BJ (cell line): Measurements from ENCODE around the gene CPTP. TPM values are rescaled to one million over a fixed set of nuclear protein-coding genes. Genes with fewer than 3 reads are reported as not detected.

Experiments used
- CTCF ChIA-PET: fragments of 350-600 bp; formaldehyde crosslinking; extraction: SDS; loops from one replicate; lab custom pipeline; 2021; ENCODE audit warnings: antibody characterized with exemption, inconsistent platforms; lab: Yijun Ruan, JAX
- POLR2A ChIA-PET: fragments of 300-600 bp; sonication (Branson Sonifier 250); formaldehyde crosslinking; extraction: SDS; loops from one replicate; lab custom pipeline; 2021; ENCODE audit warnings: antibody characterized with exemption; lab: Charles Lee
- DNase-seq: peaks from one replicate; pipeline ENCODE4 v3.0.0-alpha.2; 2011; ENCODE audit warnings: low read depth
- H3K27me3 ChIP-seq: 2 replicates; pipeline ENCODE4 v1.6.0; 2011; ENCODE audit warnings: low read length; ENCODE audit not compliant: control insufficient read depth, insufficient read depth
- H3K36me3 ChIP-seq: 2 replicates; pipeline ENCODE4 v1.5.1; 2011; ENCODE audit warnings: low read length; ENCODE audit not compliant: control insufficient read depth, insufficient read depth
- H3K4me3 ChIP-seq: 2 replicates; pipeline ENCODE4 v1.5.1; 2011; ENCODE audit warnings: low read depth, mild to moderate bottlenecking, control low read depth, low read length
- polyA plus RNA-seq: library from polyadenylated mRNA; depleted of rRNA; stranded (reverse); fragments of >200 nt; gene quantifications from 2 replicates; pipeline ENCODE4 v1.2.3, GENCODE V29; 2011
- TF ChIP-seq, protein P1 (sequence below): IDR thresholded peaks from 2 replicates; pipeline ENCODE4 v1.5.1; 2011; ENCODE audit warnings: low read depth, mild to moderate bottlenecking, control low read depth, inconsistent platforms, low read length, moderate library complexity; ENCODE audit not compliant: insufficient read depth

Gene CPTP
- polyA plus RNA-seq, 1 experiment = 14.2 TPM

DNA sequence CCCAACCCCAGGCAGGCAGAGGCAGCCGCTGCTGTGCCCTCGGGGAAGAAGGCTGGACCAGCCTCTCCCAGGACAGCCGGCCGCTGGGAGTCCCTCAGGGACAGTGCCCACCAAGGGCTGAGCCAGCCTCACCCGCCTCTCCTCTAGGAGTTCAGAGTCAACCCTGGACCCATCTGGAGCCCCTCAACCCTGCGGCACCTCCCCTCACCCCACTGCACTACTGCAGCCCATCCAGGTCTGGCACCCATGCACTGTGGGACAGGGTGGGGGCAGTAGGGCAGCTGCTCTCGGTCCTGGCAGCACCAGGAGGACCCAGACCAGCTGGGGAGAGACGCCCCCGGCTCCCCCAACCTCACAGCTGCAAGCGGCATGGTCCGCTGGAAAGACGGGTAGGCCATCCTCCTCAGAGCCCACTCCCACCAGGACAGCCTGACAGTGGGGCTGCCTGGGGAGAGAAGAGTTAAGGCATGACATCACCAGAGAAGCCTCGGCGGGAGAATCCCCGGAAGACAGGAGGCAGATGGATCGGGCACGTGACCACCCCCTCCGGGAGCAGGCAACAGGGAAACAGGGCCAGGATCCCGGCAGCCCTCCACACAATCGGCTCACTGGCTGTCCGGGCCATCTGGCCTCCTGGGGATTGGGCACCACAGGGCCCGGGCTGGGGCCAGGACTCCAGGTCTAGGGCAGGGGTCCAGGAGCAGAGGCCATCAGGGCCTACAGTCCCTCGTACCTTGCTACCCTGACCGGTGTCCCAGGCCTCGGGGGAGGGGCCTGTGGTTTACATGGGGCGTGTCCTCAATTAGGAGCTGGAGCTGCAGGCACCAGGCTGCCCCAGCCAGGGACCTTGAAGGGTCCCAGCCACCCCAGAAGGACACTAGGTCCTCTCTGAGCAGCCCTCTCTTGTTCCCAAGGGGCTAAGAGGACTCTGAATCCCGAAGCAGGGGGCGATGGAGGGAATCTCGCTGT is 20.0 kb upstream of the CPTP start:
- Histone ChIP-seq H3K36me3 (peaks cover 1% of the 10 kb centered on the region), H3K27me3 (no peaks in the 10 kb centered on the region), H3K4me3 (peak overlapping the region; percentile 34)
- TF ChIP-seq, protein P1, sequence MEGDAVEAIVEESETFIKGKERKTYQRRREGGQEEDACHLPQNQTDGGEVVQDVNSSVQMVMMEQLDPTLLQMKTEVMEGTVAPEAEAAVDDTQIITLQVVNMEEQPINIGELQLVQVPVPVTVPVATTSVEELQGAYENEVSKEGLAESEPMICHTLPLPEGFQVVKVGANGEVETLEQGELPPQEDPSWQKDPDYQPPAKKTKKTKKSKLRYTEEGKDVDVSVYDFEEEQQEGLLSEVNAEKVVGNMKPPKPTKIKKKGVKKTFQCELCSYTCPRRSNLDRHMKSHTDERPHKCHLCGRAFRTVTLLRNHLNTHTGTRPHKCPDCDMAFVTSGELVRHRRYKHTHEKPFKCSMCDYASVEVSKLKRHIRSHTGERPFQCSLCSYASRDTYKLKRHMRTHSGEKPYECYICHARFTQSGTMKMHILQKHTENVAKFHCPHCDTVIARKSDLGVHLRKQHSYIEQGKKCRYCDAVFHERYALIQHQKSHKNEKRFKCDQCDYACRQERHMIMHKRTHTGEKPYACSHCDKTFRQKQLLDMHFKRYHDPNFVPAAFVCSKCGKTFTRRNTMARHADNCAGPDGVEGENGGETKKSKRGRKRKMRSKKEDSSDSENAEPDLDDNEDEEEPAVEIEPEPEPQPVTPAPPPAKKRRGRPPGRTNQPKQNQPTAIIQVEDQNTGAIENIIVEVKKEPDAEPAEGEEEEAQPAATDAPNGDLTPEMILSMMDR = 0 out of 2 replicates have a peak, but pooled peaks have one; percentile 8
- ChIA-PET POLR2A (no interaction called here), CTCF (interaction anchor here (0.8 to 1.6 kb wide), 11 partner anchors 13 to 184 kb away, joined by 3 to 9 read pairs (median 3); no protein-coding TSS in a partner anchor)
- no peak for DNase-seq

DNA sequence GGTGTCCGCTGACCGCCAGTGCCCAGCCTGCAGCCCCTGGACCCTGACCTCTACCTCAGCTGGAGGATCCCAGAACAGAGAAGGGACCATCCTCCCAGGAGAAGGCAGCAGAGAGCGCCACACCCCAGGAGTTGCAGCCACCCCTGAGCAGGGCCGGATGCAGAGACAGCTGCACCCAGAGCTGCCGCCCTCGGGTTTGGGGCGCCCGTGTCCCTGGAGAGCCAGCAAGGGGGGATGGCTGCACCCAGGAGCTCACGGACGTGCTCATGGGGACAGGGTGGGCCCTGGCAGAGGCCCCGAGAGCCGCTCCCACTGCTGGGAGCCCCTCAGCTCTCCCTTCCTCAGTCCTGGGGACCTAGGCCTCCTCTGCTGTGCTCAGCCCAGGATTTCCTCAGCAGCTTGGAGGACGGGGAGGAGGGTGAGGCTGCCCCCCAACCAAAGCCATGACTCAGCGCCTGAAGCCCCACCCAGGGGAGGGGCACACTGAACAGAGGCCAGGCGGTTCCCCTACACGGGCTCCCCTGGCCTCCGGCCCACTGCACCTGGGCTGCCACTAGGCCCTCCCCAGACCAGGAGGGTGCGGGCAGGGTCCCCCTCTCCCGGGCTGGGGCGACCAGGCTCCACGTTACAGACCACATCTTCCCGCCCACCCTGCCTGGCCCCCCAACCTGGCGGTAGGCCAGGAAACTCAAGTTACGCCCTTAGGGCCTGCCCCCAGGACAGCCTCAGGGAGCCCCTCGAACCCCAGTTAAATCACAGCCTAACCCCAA is 19.1 kb upstream of the CPTP start:
- CTCF ChIA-PET = interaction anchor here (0.6 to 1.6 kb wide), 12 partner anchors 14 to 185 kb away, joined by 3 to 9 read pairs (median 3); no protein-coding TSS in a partner anchor
- Histone ChIP-seq H3K4me3 (peak overlapping the region; percentile 88), H3K36me3 (peaks cover 5% of the 10 kb centered on the region; the same call in 1 of the 2 replicates), H3K27me3 (no peaks in the 10 kb centered on the region)
- DNase-seq = no peak
- TF ChIP-seq, protein P1 = no peak
- POLR2A ChIA-PET = no interaction called here

DNA sequence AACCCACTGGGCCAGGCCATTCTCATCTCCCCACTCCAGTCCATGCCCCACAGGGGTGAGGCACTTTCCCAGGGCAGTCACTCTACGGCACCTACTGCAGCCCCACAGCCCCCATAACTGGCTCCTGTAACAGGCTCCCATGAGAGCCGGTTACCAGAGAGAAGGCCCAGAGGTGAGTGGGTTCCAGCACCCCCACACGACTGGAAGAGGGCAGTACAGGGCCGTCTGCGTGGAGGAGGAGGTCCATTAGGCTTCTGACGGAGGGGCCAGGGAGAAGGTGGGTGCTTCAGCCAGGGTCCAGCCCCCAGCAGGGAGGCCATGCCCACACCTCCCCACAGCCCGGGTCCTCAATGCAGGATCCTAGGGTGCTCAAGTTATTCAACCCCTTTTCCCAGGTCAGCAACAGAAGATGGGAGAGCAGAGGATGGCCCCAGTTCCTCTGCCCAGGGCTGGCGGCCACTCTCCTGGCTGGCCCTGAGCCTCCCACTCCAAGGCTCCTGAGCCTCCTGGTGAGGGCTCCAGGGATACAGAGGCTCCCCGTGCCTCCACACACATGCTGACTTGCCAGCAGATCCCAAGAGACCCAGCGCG is 18.4 kb upstream of the CPTP start:
- Histone ChIP-seq H3K4me3 (peak overlapping the region; percentile 88), H3K36me3 (peaks cover 8% of the 10 kb centered on the region), H3K27me3 (no peaks in the 10 kb centered on the region)
- CTCF ChIA-PET = interaction anchor here (1.6 kb wide), 2 partner anchors 41 to 184 kb away, joined by 8 to 9 read pairs; no protein-coding TSS in a partner anchor
- DNase-seq = no peak
- TF ChIP-seq, protein P1 = peak; percentile 46
- POLR2A ChIA-PET = no interaction called here

DNA sequence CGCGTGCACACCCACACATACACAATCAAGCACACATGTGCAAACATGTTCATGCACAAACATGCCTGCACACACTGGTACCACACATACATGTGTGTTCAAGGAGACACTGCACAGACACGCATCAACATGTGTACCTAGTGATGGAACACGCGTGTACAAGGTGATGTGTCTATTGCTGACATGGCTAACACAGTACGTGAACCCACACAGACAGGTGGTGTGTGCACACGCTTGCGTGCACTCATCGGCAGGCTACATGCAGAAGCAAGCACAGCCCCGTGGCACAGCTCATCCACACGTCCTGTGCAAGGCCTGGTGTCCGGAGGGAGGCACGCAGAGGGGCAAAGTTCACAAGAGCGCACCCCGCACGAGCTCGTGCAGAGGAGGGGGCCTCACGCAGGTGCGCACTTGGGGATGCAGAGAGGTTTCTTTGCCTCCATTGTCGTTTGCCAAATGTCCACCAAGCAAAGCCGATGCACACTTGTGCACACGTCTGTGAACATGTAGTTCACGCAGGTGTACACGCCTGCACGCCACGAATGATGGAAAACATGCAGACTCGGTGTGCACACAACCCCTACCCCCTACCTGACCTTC is 17.8 kb upstream of the CPTP start:
- CTCF ChIA-PET = interaction anchor here (0.6 kb wide), 1 partner anchor 331 kb away, joined by 3 read pairs; no protein-coding TSS in a partner anchor
- peak overlapping the region; percentile 88 for H3K4me3 ChIP-seq
- H3K36me3 ChIP-seq = peaks cover 12% of the 10 kb centered on the region
- TF ChIP-seq, protein P1 = no peak
- DNase-seq = no peak
- POLR2A ChIA-PET = no interaction called here
- no peaks in the 10 kb centered on the region for H3K27me3 ChIP-seq
